ENCODE data around the gene C3orf33. TPM values are rescaled to one million over a fixed set of nuclear protein-coding genes. Genes with fewer than 3 reads are reported as not detected.
A peak's percentile ranks its signal among the peaks of the same experiment; 100 is the strongest.

The C3orf33 gene
- total and polyA plus RNA-seq, 9 of the 15 experiments (the other 6 are each of a cell fraction or from before 2014, with no cell fraction given): 4.1 to 10.2 (median 6.0) TPM

DNA sequence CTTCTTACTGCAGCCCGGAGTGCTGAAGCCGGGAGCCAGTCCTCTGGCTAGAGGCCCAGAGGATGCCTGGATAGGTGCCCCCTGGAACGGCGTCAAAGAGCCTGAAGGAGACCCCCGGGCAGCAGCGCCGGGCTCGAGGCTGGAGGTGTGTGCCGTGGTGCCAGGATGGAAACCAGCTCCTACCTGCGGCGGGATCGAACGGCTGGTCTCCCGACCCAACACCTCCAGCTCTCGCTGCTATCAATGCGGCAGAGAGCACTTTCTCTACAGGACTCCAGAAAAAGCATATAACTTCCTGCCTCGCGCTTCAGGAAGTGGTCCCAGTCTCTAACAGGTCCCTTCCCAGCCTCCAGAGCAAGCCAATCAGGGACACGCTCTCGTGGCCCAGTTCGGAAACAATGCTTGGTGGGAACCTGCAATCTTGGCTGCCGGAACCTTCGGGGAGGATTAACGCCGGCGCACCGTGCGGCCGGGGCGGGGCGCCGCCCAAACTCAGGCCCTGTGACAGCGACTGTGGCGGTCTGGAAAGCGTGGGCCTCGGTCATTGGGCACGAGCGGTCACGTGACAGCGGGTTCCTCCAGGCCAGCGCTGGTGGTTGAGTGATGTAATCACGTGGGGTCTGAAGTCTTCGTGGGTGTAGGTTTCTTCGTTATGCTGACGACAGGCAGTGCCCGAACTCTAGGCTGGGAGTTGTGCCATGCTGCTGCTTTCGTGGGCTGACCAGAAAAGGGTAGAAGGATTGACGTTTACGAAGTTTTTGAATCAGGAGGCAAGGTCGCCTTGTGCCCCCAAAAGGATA is 48.3 kb upstream of the C3orf33 start, which contains the start of gene SLC33A1 (continued):
- TF ChIP-seq PCBP2 (IDR thresholded peaks at IDR 0.05; ENCODE audit: low read depth, low read length, poor library complexity, severe bottlenecking) (no peak), YY1 (IDR thresholded peaks at IDR 0.05; ENCODE audit: borderline replicate concordance in 1 of 3, control insufficient read depth in 1 of 3, extremely low read depth in 1 of 3, insufficient read depth in 3 of 3, insufficient read length in 1 of 3, insufficient replicate concordance in 2 of 3, low read depth in 1 of 3, low read length in 2 of 3) (peak in 2 of 3 experiments; percentile 32 to 67), POLR3G (IDR thresholded peaks at IDR 0.05; ENCODE audit: extremely low read depth, insufficient read length, insufficient replicate concordance) (no peak), ZNF77 (CRISPR knock-in tag; IDR thresholded peaks at IDR 0.05) (no peak), ZNF707 (CRISPR knock-in tag; conservative IDR thresholded peaks at IDR 0.05) (no peak), ZKSCAN1 (IDR thresholded peaks at IDR 0.05; ENCODE audit: low read depth, low read length) (peak; percentile 64), WHSC1 (IDR thresholded peaks at IDR 0.05; ENCODE audit: low read length) (no peak), CTCFL (IDR thresholded peaks at IDR 0.05; ENCODE audit: borderline replicate concordance, insufficient read depth, low read depth, low read length, poor library complexity, severe bottlenecking) (no peak), ZC3H8 (IDR thresholded peaks at IDR 0.05) (no peak), OTX1 (CRISPR knock-in tag; IDR thresholded peaks at IDR 0.05) (0 out of 2 replicates have a peak, but pooled peaks have one; percentile 39), ATF1 (CRISPR knock-in tag; IDR thresholded peaks at IDR 0.05) (no peak), ATF1 (tag; IDR thresholded peaks at IDR 0.05) (peak; percentile 96), ZNF282 (CRISPR knock-in tag; IDR thresholded peaks at IDR 0.05) (no peak), FOXJ2 (tag; IDR thresholded peaks at IDR 0.05) (peak; percentile 78; the same call in 1 of the 2 replicates), U2AF2 (optimal IDR thresholded peaks at IDR 0.05; ENCODE audit: low read depth, low read length) (no peak), E2F1 (CRISPR knock-in tag; IDR thresholded peaks at IDR 0.05) (no peak)
- TF ChIP-seq, protein P1, sequence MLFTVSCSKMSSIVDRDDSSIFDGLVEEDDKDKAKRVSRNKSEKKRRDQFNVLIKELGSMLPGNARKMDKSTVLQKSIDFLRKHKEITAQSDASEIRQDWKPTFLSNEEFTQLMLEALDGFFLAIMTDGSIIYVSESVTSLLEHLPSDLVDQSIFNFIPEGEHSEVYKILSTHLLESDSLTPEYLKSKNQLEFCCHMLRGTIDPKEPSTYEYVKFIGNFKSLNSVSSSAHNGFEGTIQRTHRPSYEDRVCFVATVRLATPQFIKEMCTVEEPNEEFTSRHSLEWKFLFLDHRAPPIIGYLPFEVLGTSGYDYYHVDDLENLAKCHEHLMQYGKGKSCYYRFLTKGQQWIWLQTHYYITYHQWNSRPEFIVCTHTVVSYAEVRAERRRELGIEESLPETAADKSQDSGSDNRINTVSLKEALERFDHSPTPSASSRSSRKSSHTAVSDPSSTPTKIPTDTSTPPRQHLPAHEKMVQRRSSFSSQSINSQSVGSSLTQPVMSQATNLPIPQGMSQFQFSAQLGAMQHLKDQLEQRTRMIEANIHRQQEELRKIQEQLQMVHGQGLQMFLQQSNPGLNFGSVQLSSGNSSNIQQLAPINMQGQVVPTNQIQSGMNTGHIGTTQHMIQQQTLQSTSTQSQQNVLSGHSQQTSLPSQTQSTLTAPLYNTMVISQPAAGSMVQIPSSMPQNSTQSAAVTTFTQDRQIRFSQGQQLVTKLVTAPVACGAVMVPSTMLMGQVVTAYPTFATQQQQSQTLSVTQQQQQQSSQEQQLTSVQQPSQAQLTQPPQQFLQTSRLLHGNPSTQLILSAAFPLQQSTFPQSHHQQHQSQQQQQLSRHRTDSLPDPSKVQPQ (CRISPR knock-in tag; IDR thresholded peaks at IDR 0.05; ENCODE audit: borderline replicate concordance): peak; percentile 83; the same call in 1 of the 2 replicates
- TF ChIP-seq, protein P2, sequence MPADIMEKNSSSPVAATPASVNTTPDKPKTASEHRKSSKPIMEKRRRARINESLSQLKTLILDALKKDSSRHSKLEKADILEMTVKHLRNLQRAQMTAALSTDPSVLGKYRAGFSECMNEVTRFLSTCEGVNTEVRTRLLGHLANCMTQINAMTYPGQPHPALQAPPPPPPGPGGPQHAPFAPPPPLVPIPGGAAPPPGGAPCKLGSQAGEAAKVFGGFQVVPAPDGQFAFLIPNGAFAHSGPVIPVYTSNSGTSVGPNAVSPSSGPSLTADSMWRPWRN (IDR thresholded peaks at IDR 0.05; ENCODE audit: low read depth): 0 out of 2 replicates have a peak, but pooled peaks have one; percentile 32
